ENCODE data around the gene MICALL2.

The MICALL2 gene

GRCh38 chr7:1468203-1468602 lies 8.9 kb upstream of the MICALL2 start:
- DNase-seq (ENCODE audit: low read depth) = no peak

GRCh38 chr7:1466524-1467271 lies 7.4 kb upstream of the MICALL2 start:
- no peak for DNase-seq (ENCODE audit: low read depth)

GRCh38 chr7:1464694-1465093 lies 5.4 kb upstream of the MICALL2 start:
- no peak for DNase-seq (ENCODE audit: low read depth)

GRCh38 chr7:1463676-1464223 lies 4.5 kb upstream of the MICALL2 start:
- DNase-seq (ENCODE audit: low read depth) = no peak

GRCh38 chr7:1461646-1462375 lies 2.5 kb upstream of the MICALL2 start:
- no peak for DNase-seq (ENCODE audit: low read depth)

- no peak for DNase-seq (ENCODE audit: low read depth)
These were observed 1.8 kb upstream of the MICALL2 start for GRCh38 chr7:1460821-1461645.

- no peak for DNase-seq (ENCODE audit: low read depth)
These were observed 900 bp upstream of the MICALL2 start for GRCh38 chr7:1459920-1460820.

- DNase-seq (ENCODE audit: low read depth) = peak; percentile 96
These were observed 232 bp upstream of the MICALL2 start for GRCh38 chr7:1459512-1459892.

- DNase-seq (ENCODE audit: low read depth) = no peak
These were observed 1.2 kb downstream of the MICALL2 start for GRCh38 chr7:1457949-1458682.

GRCh38 chr7:1457059-1457948 lies 2.0 kb downstream of the MICALL2 start:
- no peak for DNase-seq (ENCODE audit: low read depth)

GRCh38 chr7:1455955-1456354 lies 3.3 kb downstream of the MICALL2 start:
- DNase-seq (ENCODE audit: low read depth) = no peak

GRCh38 chr7:1455241-1455939 lies 3.9 kb downstream of the MICALL2 start:
- no peak for DNase-seq (ENCODE audit: low read depth)

- no peak for DNase-seq (ENCODE audit: low read depth)
These were observed 4.7 kb downstream of the MICALL2 start for GRCh38 chr7:1454542-1454941.

- DNase-seq (ENCODE audit: low read depth) = no peak
These were observed 7.1 kb downstream of the MICALL2 start for GRCh38 chr7:1452205-1452604.

- no peak for DNase-seq (ENCODE audit: low read depth)
These were observed 8.3 kb downstream of the MICALL2 start for GRCh38 chr7:1450987-1451386.

- no peak for DNase-seq (ENCODE audit: low read depth)
These were observed 8.8 kb downstream of the MICALL2 start for GRCh38 chr7:1450431-1450830.

GRCh38 chr7:1449951-1450350 lies 9.3 kb downstream of the MICALL2 start:
- no peak for DNase-seq (ENCODE audit: low read depth)

GRCh38 chr7:1449501-1449900 lies 9.8 kb downstream of the MICALL2 start:
- DNase-seq (ENCODE audit: low read depth) = no peak

GRCh38 chr7:1448958-1449357 lies 10.3 kb downstream of the MICALL2 start:
- no peak for DNase-seq (ENCODE audit: low read depth)

Data from activated T-helper 1 cell treated with Interleukin-2 at 50 U/mL for 16 hours (primary cell).